C4-2B (cell line): ENCODE measurements around the gene CDH23.

ENCODE experiments used
- H3K27ac ChIP-seq: fragments of 450-650 bp; 2 replicates; pipeline ENCODE4 v1.5.1; 2017
- CTCF ChIP-seq: fragments of 450-650 bp; conservative IDR thresholded peaks from 2 replicates; pipeline ENCODE4 v1.5.1; 2017; ENCODE audit warnings: mild to moderate bottlenecking
- ZFX ChIP-seq: fragments of 450-650 bp; IDR thresholded peaks from 2 replicates; pipeline ENCODE4 v1.6.1; 2017

CDH23 gene

GRCh38 chr10:71648254-71648932 lies 251.7 kb downstream of the CDH23 start:
- no peak overlapping the region for H3K27ac ChIP-seq
- TF ChIP-seq ZFX (no peak), CTCF (no peak)

- TF ChIP-seq CTCF (no peak), ZFX (no peak)
- no peak overlapping the region for H3K27ac ChIP-seq
Measured at GRCh38 chr10:71648933-71649320, 252.2 kb downstream of the CDH23 start.

DNA sequence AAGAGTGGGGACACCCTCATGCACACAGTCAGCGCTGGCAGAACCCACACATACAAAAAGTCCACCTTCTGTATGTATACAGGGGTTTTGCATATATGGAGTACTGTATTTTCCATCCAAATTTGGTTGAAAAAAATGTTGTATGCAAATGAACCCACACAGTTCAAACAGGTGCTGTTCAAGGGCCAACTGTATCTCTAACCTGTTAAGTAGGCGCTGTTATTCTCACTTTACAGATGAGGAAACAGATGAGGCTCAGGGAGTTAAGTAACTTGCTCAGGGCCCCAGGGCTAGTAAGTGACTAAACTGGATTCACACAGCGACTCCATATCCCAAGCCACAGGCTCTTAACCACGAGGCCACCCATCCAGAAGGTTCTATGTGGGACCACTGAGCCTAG lies 252.9 kb downstream of the CDH23 start:
- TF ChIP-seq CTCF (no peak), ZFX (no peak)
- H3K27ac ChIP-seq, result no peak overlapping the region

GRCh38 chr10:71650397-71650796 lies 253.7 kb downstream of the CDH23 start:
- no peak overlapping the region for H3K27ac ChIP-seq
- TF ChIP-seq CTCF (no peak), ZFX (no peak)

- TF ChIP-seq ZFX (no peak), CTCF (no peak)
- H3K27ac ChIP-seq, result no peak overlapping the region
Measured at GRCh38 chr10:71651428-71651827, 254.7 kb downstream of the CDH23 start.

- TF ChIP-seq CTCF (no peak), ZFX (no peak)
- H3K27ac ChIP-seq, result no peak overlapping the region
Measured at GRCh38 chr10:71651928-71652327, 255.2 kb downstream of the CDH23 start.

DNA sequence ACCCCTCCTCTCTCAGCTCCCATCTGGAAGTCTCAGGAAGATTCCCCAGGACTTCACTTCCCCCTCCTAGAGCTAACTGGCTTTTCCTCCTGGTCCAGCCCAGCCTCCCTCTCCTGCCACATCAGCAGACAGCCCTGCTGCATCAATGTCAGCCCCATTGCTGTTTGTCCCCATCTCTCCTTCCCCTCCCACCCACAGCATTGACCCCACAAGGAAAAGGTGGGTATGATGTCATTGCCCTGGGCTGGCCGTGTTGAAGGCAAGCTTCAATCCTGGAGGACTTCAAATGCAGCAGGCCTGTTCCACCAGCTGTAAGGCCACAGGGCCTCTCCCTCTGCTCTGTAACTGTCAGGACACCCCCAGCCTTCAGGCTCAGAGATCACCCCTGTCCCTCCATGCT lies 256.3 kb downstream of the CDH23 start:
- no peak overlapping the region for H3K27ac ChIP-seq
- TF ChIP-seq ZFX (no peak), CTCF (no peak)
